ENCODE measurements around the gene CEP72.
"Not testable (repeated sequence)": the region's sequence is repeated elsewhere in the genome, so short reads cannot be mapped to it uniquely, and the experiment has no call there.

The CEP72 gene

GRCh38 chr5:673161-673830 is 61.2 kb downstream of the CEP72 start:
- peak in 1 of 5 donors; percentile 12 for DNase-seq

- DNase-seq = peak in 1 of 5 donors; percentile 13
Measured at GRCh38 chr5:673831-674629, 61.9 kb downstream of the CEP72 start.

- DNase-seq = no peak
Measured at GRCh38 chr5:674630-675011, 62.5 kb downstream of the CEP72 start.

GRCh38 chr5:675111-675870 is 63.2 kb downstream of the CEP72 start:
- DNase-seq = no peak

- peak in 1 of 5 donors; percentile 12 for DNase-seq
Measured at GRCh38 chr5:675871-676698, 63.9 kb downstream of the CEP72 start.

GRCh38 chr5:676699-677076 is 64.5 kb downstream of the CEP72 start:
- no peak for DNase-seq

GRCh38 chr5:677131-678101 is 65.3 kb downstream of the CEP72 start:
- no peak for DNase-seq

GRCh38 chr5:678521-678920 is 66.4 kb downstream of the CEP72 start:
- DNase-seq = not testable (repeated sequence)

GRCh38 chr5:679166-679895 is 67.2 kb downstream of the CEP72 start:
- DNase-seq = not testable (repeated sequence)

GRCh38 chr5:680118-680795 is 68.1 kb downstream of the CEP72 start:
- DNase-seq = not testable (repeated sequence)

GRCh38 chr5:680836-681235 is 68.7 kb downstream of the CEP72 start:
- DNase-seq = not testable (repeated sequence)

- DNase-seq = not testable (repeated sequence)
Measured at GRCh38 chr5:681317-682191, 69.4 kb downstream of the CEP72 start.

- DNase-seq = not testable (repeated sequence)
Measured at GRCh38 chr5:682216-682615, 70.1 kb downstream of the CEP72 start.

- DNase-seq = not testable (repeated sequence)
Measured at GRCh38 chr5:682651-683358, 70.7 kb downstream of the CEP72 start.

GRCh38 chr5:683551-684481 is 71.7 kb downstream of the CEP72 start:
- no peak for DNase-seq

GRCh38 chr5:684751-685216 is 72.6 kb downstream of the CEP72 start:
- DNase-seq = no peak
